OCI-LY7 (cell line): ENCODE measurements around the gene WEE1. TPM values are rescaled to one million over a fixed set of nuclear protein-coding genes. Genes with fewer than 3 reads are reported as not detected.
"Not testable (repeated sequence)": the region's sequence is repeated elsewhere in the genome, so short reads cannot be mapped to it uniquely, and the experiment has no call there.

Source experiments
- BruUV-seq: library from RNA; stranded (reverse); fragments of 400-500 nt; replicated peaks from 2 replicates; lab custom pipeline; 2021; lab: Mats Ljungman, UMichigan
- CTCF ChIA-PET: fragments of 300-600 bp; sonication (Branson Sonifier 250); formaldehyde crosslinking; loops from one replicate; lab custom pipeline; 2022; ENCODE audit warnings: antibody characterized with exemption; ENCODE audit not compliant: unreplicated experiment; lab: Charles Lee
- POLR2A ChIA-PET: fragments of 300-600 bp; sonication (Branson Sonifier 250); formaldehyde crosslinking; loops from one replicate; lab custom pipeline; 2022; ENCODE audit warnings: antibody characterized with exemption; lab: Charles Lee
- DNase-seq: peaks from one replicate; pipeline ENCODE4 v3.0.0-alpha.2; 2015; ENCODE audit warnings: low spot score
- H2AFZ ChIP-seq: fragments of 200-600 bp; sonication (generic), shearing (Covaris generic); 2 replicates; pipeline ENCODE4 v1.6.1; 2014; ENCODE audit warnings: mild to moderate bottlenecking, antibody characterized with exemption, low read length, moderate library complexity
- H3K27ac ChIP-seq: fragments of 200-600 bp; sonication (generic); 2 replicates; pipeline ENCODE4 v1.5.1; 2014; ENCODE audit warnings: mixed run types, low read depth, mild to moderate bottlenecking, moderate library complexity, low read length, inconsistent platforms; ENCODE audit not compliant: poor library complexity, severe bottlenecking
- H3K36me3 ChIP-seq: fragments of 200-600 bp; sonication (generic); 2 replicates; pipeline ENCODE4 v1.6.1; 2014; ENCODE audit warnings: mild to moderate bottlenecking, antibody characterized with exemption, low read length, moderate library complexity, mixed read lengths; ENCODE audit not compliant: insufficient read depth
- H3K4me1 ChIP-seq: fragments of 200-600 bp; sonication (generic); 2 replicates; pipeline ENCODE4 v1.5.1; 2014; ENCODE audit warnings: mild to moderate bottlenecking, low read length; ENCODE audit not compliant: insufficient read depth, poor library complexity, severe bottlenecking
- H3K4me2 ChIP-seq: fragments of 200-600 bp; sonication (generic); 2 replicates; pipeline ENCODE4 v1.6.1; 2014; ENCODE audit warnings: mild to moderate bottlenecking, low read length
- H3K4me3 ChIP-seq: fragments of 200-600 bp; sonication (generic); 2 replicates; pipeline ENCODE4 v1.5.1; 2014; ENCODE audit warnings: mild to moderate bottlenecking, low read depth, low read length; ENCODE audit not compliant: poor library complexity, severe bottlenecking
- H3K79me2 ChIP-seq: fragments of 200-600 bp; sonication (generic); 2 replicates; pipeline ENCODE4 v1.6.1; 2016; ENCODE audit warnings: low read depth, mild to moderate bottlenecking, low read length, moderate library complexity, mixed read lengths; ENCODE audit not compliant: insufficient read depth
- H3K9me2 ChIP-seq: fragments of 200-600 bp; sonication (generic); 2 replicates; pipeline ENCODE4 v1.6.1; 2016; ENCODE audit warnings: mild to moderate bottlenecking, low read length, mixed read lengths; ENCODE audit not compliant: insufficient read depth
- H3K9me3 ChIP-seq: fragments of 200-600 bp; sonication (generic); 2 replicates; pipeline ENCODE4 v1.6.1; 2014; ENCODE audit warnings: mild to moderate bottlenecking, mixed run types, low read length, mixed read lengths
- H4K20me1 ChIP-seq: fragments of 200-600 bp; sonication (generic); 2 replicates; pipeline ENCODE4 v1.6.1; 2014; ENCODE audit warnings: mild to moderate bottlenecking, antibody characterized with exemption, low read length, moderate library complexity, mixed read lengths; ENCODE audit not compliant: insufficient read depth
- CTCF ChIP-seq: fragments of 200-600 bp; sonication (generic); conservative IDR thresholded peaks from 2 replicates; pipeline ENCODE4 v1.5.1; 2014; ENCODE audit warnings: mild to moderate bottlenecking, antibody characterized with exemption, low read length, moderate library complexity, mixed read lengths
- EZH2phosphoT487 ChIP-seq: fragments of 200-600 bp; sonication (generic); IDR thresholded peaks from 2 replicates; pipeline ENCODE4 v1.6.1; 2018; ENCODE audit warnings: low read depth, borderline replicate concordance, mild to moderate bottlenecking, mixed run types, antibody characterized with exemption, low read length, moderate library complexity, mixed read lengths
- intact Hi-C: fragments of 100-400 bp; cut with micrococcal nuclease; formaldehyde crosslinking; loops from one replicate; pipeline ENCODE4 v1.10.0; 2022; ENCODE audit not compliant: unreplicated experiment
- total RNA-seq, 2 experiments: library from RNA; depleted of rRNA in 1 of 2; stranded (reverse); fragments of >200 nt in 1 of 2; shearing (Covaris generic) in 1 of 2; gene quantifications; 2 replicates each; pipeline ENCODE4 v1.2.3, GENCODE V29; 2014 to 2022

The WEE1 gene
- total RNA-seq, 2 experiments from 2014 or later, result 147 to 216 TPM

GRCh38 chr11:9623053-9623452 lies 49.6 kb downstream of the WEE1 start:
- intact Hi-C loops, H3K4me3 ChIP-seq, H3K27ac ChIP-seq, H3K79me2 ChIP-seq, DNase-seq, H3K9me3 ChIP-seq, H3K4me2 ChIP-seq, CTCF ChIA-PET, H4K20me1 ChIP-seq, BruUV-seq, H2AFZ ChIP-seq, H3K36me3 ChIP-seq, H3K9me2 ChIP-seq: not testable (repeated sequence)
- peaks cover 48% of the 10 kb centered on the region for H3K4me1 ChIP-seq
- POLR2A ChIA-PET, result interaction anchor here (1.2 kb wide), 2 partner anchors 11 to 127 kb away, joined by 3 to 5 read pairs; no protein-coding TSS in a partner anchor

GRCh38 chr11:9624448-9624847 lies 51.0 kb downstream of the WEE1 start:
- no TSS peak for BruUV-seq
- ChIA-PET CTCF (no interaction called here), POLR2A (interaction anchor here (0.6 to 2.1 kb wide), 9 partner anchors 9 to 187 kb away, joined by 3 to 10 read pairs (median 5); no protein-coding TSS in a partner anchor)
- Histone ChIP-seq H3K9me2 (no peaks in the 10 kb centered on the region), H3K9me3 (no peaks in the 10 kb centered on the region), H3K4me1 (peaks cover 49% of the 10 kb centered on the region), H3K4me3 (no peak overlapping the region), H3K79me2 (no peaks in the 10 kb centered on the region), H3K27ac (no peak overlapping the region), H2AFZ (no peak overlapping the region), H4K20me1 (no peaks in the 10 kb centered on the region), H3K4me2 (no peak overlapping the region), H3K36me3 (no peaks in the 10 kb centered on the region)
- DNase-seq, result no peak
- intact Hi-C loops, result no loop called here
- no peak for TF ChIP-seq EZH2phosphoT487
- no peak for TF ChIP-seq CTCF

- no peak for TF ChIP-seq CTCF
- no peak for TF ChIP-seq EZH2phosphoT487
- Histone ChIP-seq H3K36me3 (no peaks in the 10 kb centered on the region), H3K9me2 (no peaks in the 10 kb centered on the region), H4K20me1 (no peaks in the 10 kb centered on the region), H3K4me3 (no peak overlapping the region), H2AFZ (no peak overlapping the region), H3K9me3 (no peaks in the 10 kb centered on the region), H3K27ac (no peak overlapping the region), H3K79me2 (no peaks in the 10 kb centered on the region), H3K4me2 (no peak overlapping the region), H3K4me1 (peaks cover 42% of the 10 kb centered on the region)
- ChIA-PET POLR2A (interaction anchor here (0.6 to 2.1 kb wide), 6 partner anchors 10 to 186 kb away, joined by 3 to 10 read pairs (median 4); no protein-coding TSS in a partner anchor), CTCF (no interaction called here)
- intact Hi-C loops, result no loop called here
- no peak for DNase-seq
- BruUV-seq, result no TSS peak
Measured at GRCh38 chr11:9625162-9625561, 51.7 kb downstream of the WEE1 start.
